ENCODE data around the gene OR5K3.

OR5K3 gene, protein sequence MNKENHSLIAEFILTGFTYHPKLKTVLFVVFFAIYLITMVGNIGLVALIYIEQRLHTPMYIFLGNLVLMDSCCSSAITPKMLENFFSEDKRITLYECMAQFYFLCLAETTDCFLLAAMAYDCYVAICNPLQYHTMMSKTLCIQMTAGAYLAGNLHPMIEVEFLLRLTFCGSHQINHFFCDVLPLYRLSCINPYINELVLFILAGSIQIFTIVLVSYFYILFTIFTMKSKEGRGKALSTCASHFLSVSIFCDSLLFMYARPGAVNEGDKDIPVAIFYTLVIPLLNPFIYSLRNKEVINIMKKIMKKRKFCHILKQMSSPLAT

GRCh38 chr3:98390366-98390765, at the start of gene OR5K3:
Gene OR5K3 (plus strand): TSS chr3:98390666. CDS start chr3:98390666, 0 bp downstream.
- H3K4me3 ChIP-seq (ENCODE audit: low read depth, low read length): no peak within 1 kb of the TSS
- no peak for TF ChIP-seq CTCF (IDR thresholded peaks at IDR 0.05; ENCODE audit: low read depth, low read length)

GRCh38 chr3:98341758-98342157, 48.7 kb upstream of the OR5K3 start:
- no peak for TF ChIP-seq CTCF (IDR thresholded peaks at IDR 0.05; ENCODE audit: low read depth, low read length)

DNA sequence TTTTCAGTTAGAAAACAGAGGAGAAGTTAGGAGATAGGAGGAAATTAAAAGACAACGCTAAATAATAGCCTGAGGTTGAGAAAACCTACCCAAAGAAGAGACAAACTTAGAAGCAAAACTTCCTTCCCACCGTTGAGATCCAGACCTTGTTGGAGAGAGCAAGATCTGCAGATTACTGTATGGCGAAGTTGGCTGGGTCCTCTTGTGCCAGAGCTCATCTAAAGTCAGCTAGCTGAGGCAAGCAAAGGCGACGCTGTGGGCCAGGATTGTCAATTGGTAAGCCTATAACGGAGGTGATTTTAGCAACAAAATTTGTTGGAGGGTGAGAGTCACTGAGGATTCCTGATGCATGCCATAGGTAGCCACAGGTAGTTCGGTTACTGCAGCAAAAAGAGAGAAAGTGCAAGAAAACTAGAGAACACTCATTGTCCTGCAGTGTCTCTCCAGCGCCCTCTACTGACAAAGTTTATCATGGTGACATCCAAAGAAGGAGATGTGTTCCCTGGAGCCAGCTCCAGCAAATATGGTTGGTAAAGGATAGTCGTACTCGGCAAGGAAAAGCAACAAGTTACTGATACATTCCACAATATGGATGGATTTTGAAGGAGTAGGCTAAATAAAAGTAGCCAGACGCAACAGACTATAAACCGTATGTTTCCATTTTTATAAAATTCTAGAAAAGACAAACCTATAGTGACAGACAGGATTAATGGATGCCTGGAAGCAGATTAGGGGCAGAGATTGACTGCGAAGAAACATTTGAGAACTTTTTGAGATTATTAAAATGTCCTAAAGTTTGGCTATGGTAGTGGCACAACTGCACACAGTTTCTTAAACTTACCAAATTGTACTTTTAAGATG, 46.6 kb upstream of the OR5K3 start:
- no peak overlapping the region for H3K4me3 ChIP-seq (ENCODE audit: low read depth, low read length)
- peak; percentile 50 for TF ChIP-seq CTCF (IDR thresholded peaks at IDR 0.05; ENCODE audit: low read depth, low read length)

More at GRCh38 chr3:98341758-98342157, 48.7 kb upstream of the OR5K3 start:
- H3K4me3 ChIP-seq (ENCODE audit: low read depth, low read length): no peak overlapping the region

GRCh38 chr3:98350082-98350481, 40.4 kb upstream of the OR5K3 start:
- no peak for TF ChIP-seq CTCF (IDR thresholded peaks at IDR 0.05; ENCODE audit: low read depth, low read length)
- no peak overlapping the region for H3K4me3 ChIP-seq (ENCODE audit: low read depth, low read length)

GRCh38 chr3:98353554-98353953, 36.9 kb upstream of the OR5K3 start, which contains the start of gene OR5K4:
Gene OR5K4 (plus strand): TSS chr3:98353854. CDS start chr3:98353854, 0 bp downstream.
- TF ChIP-seq CTCF (IDR thresholded peaks at IDR 0.05; ENCODE audit: low read depth, low read length): no peak

DNA sequence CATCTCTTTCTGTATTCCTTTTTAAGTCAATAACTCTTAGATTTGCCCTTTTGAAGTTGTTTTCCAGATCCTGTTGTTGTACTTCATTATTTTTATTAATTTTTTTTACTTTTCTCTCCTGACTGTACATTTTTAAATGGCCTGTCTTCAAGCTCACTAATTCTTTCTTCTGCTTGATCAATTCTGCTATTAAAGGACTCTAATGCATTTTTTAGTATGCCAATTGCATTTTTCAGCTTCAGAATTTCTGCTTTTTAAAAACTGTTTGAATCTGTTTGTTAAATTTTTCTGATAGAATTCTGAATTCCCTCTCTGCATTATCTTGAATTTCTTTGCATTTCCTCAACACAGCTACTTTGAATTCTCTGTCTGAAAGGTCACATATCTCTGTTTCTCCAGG, 31.2 kb upstream of the OR5K3 start:
- H3K4me3 ChIP-seq (ENCODE audit: low read depth, low read length): no peak overlapping the region
- TF ChIP-seq CTCF (IDR thresholded peaks at IDR 0.05; ENCODE audit: low read depth, low read length): no peak

More at GRCh38 chr3:98353554-98353953, 36.9 kb upstream of the OR5K3 start, which contains the start of gene OR5K4:
- H3K4me3 ChIP-seq (ENCODE audit: low read depth, low read length): no peak within 1 kb of the TSS

Measured in WI38 (cell line).